C4-2B (cell line): ENCODE results near the gene ADCY9.
"Not testable (repeated sequence)": the region's sequence is repeated elsewhere in the genome, so short reads cannot be mapped to it uniquely, and the experiment has no call there.

Source experiments
- H3K27ac ChIP-seq: fragments of 450-650 bp; 2 replicates; pipeline ENCODE4 v1.5.1; 2017
- ZFX ChIP-seq: fragments of 450-650 bp; IDR thresholded peaks from 2 replicates; pipeline ENCODE4 v1.6.1; 2017
- TF ChIP-seq, protein P1 (sequence below): fragments of 450-650 bp; conservative IDR thresholded peaks from 2 replicates; pipeline ENCODE4 v1.5.1; 2017; ENCODE audit warnings: mild to moderate bottlenecking

The ADCY9 gene

DNA sequence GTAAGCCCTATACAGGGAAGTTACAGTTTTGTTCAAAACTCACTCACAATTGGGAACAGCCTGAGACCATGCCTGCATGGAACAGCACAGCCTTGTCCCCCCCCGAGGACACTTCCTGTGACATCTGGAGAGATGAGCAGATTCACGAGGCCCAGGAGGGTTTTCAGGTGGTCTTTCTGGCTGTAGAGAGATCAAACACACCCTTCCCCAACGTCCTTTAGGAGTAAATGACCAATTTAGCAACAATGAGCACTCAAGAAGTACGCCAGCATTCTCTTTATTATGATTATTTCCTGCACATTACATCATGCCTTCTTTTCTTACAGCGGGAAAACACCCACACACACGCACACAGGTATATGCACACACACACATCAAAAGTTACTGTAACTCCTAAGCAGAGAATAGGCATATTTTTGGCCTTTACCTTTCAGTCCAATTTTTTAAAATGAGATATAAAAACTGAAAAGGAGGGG lies 39.0 kb downstream of the ADCY9 start:
- no peak overlapping the region for H3K27ac ChIP-seq
- no peak for TF ChIP-seq ZFX
- TF ChIP-seq, protein P1, sequence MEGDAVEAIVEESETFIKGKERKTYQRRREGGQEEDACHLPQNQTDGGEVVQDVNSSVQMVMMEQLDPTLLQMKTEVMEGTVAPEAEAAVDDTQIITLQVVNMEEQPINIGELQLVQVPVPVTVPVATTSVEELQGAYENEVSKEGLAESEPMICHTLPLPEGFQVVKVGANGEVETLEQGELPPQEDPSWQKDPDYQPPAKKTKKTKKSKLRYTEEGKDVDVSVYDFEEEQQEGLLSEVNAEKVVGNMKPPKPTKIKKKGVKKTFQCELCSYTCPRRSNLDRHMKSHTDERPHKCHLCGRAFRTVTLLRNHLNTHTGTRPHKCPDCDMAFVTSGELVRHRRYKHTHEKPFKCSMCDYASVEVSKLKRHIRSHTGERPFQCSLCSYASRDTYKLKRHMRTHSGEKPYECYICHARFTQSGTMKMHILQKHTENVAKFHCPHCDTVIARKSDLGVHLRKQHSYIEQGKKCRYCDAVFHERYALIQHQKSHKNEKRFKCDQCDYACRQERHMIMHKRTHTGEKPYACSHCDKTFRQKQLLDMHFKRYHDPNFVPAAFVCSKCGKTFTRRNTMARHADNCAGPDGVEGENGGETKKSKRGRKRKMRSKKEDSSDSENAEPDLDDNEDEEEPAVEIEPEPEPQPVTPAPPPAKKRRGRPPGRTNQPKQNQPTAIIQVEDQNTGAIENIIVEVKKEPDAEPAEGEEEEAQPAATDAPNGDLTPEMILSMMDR, result no peak

DNA sequence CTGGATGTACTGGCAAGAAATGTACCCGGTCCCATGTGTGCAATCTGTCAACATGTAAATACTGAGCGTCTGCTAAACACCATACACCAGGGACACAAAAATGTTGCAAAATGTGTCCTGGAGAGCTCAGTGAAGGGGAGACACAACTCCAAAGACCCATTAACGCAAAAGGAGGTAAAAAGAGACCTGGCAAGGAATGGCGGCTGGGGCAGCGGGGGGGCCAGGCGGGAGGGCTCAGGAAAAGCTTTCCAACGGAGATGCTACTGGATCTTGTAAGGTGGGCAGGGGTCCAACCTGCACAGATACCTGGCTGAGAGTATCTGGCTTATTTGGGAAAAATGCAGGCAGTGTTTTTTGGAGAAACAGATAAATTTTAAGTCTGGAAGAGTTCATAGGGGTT lies 40.7 kb downstream of the ADCY9 start:
- no peak for TF ChIP-seq ZFX
- TF ChIP-seq, protein P1, result no peak
- H3K27ac ChIP-seq, result no peak overlapping the region

DNA sequence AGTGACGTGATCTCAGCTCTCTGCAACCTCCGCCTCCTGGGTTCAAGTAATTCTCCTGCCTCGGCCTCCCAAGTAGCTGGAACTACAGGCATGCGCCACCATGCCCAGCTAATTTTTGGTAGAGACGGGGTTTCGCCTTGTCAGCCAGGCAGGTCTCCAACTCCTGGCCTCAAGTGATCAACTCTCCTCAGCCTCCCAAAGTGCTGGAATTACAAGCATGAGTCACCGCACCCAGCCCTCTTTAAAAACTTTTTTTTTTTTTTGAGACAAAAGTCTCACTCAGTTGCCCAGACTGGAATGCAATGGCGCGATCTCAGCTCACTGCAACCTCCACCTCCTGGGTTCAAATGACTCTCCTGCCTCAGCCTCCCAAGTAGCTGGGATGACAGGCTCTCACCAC lies 43.1 kb downstream of the ADCY9 start:
- H3K27ac ChIP-seq, result not testable (repeated sequence)

DNA sequence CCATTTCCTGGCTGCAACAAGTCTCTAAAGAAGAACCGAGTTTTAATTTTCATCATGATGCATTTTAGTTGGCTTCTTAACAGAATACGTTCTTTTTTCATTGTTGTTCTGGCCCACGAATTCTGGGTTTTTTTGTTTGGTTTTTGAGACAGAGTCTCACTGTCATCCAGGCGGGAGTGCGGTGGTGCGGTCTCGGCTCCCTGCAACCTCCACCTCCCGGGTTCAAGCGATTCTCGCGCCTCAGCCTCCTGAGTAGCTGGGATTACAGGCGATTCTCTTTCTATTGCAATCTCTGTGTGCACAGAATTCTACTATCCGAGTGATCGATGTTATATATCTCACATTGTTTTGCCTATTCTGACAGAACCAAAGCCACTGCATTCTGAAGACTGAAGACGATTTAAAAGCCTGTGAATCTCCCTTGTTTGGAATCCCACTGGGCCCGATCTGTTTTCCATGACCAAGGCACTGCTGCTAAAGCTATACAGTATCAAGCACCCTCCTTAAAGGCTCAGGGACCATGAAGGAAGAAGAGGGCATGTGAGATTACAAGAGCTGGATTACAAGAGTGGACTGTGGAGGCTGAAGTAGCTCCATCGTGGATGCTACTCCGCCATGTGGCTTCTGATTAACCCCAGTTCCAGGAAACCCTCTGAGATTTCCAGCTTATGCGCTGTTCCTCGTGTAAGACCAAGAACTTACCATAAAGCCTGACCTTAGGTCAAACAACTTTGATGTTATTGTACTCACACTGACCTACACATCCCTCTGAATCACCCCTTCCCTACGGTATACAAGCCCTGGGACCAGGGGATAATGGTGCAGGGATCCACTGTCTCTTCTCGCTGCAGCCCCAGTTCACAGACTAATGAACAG lies 44.3 kb downstream of the ADCY9 start:
- no peak overlapping the region for H3K27ac ChIP-seq
- TF ChIP-seq, protein P1, result no peak
- no peak for TF ChIP-seq ZFX

DNA sequence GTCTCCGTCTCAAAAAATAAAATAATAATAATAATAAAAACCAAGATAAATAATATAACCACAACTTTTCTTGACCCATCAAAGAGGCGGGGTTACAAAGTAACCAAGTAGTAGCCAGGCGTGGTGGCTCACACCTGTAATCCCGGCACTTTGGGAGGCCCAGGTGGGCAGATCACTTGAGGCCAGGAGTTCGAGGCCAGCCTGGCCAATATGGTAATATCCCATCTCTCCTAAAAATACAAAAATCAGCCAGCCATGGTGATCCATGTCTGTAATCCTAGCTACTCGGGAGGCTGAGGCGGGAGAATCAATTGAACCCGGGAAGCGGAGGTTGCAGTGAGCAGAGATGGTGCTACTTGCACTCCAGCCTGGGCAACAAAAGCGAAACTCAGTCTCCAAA lies 45.3 kb downstream of the ADCY9 start:
- TF ChIP-seq ZFX, result no peak
- TF ChIP-seq, protein P1, result no peak

DNA sequence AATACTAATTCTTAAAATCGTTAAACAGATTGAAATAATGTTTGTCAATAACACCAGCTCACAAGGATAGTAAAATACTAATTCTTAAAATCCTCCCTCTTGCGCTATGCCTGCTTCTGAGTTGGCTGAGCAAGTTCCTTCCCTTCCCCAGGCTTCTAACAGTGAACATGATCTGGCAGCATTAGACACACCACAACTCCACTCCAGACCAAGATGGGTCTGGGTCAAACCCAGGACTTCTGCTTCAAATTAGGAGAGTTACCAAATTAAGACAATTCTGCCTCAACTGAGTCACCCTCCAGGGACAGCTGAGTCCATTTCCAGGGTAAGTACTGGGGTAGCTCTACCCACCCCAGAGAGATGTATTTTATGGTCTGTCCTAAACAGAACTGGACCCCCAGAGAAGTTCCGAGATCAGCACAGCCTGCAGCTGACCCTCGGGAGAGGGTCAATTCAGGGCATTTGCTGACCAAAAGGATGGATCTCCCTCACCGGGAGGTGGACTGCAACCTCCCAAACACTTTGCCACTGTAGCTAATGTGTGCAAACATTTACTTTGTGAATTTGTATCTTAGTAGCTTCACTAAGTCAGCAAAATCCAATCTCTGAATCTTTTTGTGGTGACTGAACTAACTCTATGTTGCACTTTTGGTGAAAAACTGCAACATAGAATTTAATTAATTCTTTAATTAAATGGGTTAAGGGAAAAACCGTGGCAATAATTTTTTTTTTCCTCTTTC lies 48.8 kb downstream of the ADCY9 start:
- no peak overlapping the region for H3K27ac ChIP-seq
- no peak for TF ChIP-seq ZFX
- TF ChIP-seq, protein P1, result no peak

More for the DNA sequence above, 45.3 kb downstream of the ADCY9 start:
- no peak overlapping the region for H3K27ac ChIP-seq

DNA sequence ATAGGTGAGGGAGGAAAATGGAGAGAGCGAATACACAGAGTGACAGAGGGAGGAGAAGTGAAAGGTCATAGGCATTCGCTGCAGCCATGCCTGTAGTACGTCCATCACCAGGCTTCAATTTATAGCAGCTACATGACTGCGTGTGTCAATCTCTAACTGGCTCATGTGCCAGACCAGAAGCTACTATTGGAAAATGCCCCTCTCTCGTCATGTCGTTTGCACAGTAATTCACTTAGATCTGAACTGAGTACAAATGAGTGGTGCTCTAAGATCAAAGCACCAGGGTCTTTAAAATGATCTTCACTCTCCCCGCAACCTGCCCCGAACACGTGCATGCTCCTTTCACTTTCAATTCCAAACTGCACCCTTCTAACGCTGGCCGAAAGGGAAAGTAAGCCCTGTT lies 51.3 kb downstream of the ADCY9 start:
- TF ChIP-seq ZFX, result no peak
- TF ChIP-seq, protein P1, result no peak
- H3K27ac ChIP-seq, result no peak overlapping the region
